Measurements from ENCODE around the gene CRYBA4.
A peak's percentile ranks its signal among the peaks of the same experiment; 100 is the strongest.
"Not testable (repeated sequence)": the region's sequence is repeated elsewhere in the genome, so short reads cannot be mapped to it uniquely, and the experiment has no call there.

Gene CRYBA4

GRCh38 chr22:26593763-26594162 is 28.0 kb upstream of the CRYBA4 start:
- no peak for DNase-seq (ENCODE audit: extremely low read depth in 1 of 2, low read depth in 1 of 2)

- DNase-seq (ENCODE audit: extremely low read depth in 1 of 2, low read depth in 1 of 2): peak in 1 of 2 donors; percentile 49
Observed at GRCh38 chr22:26597026-26597425, 24.7 kb upstream of the CRYBA4 start.

GRCh38 chr22:26597480-26597879 is 24.3 kb upstream of the CRYBA4 start:
- DNase-seq (ENCODE audit: extremely low read depth in 1 of 2, low read depth in 1 of 2): no peak

GRCh38 chr22:26599505-26599904 is 22.3 kb upstream of the CRYBA4 start:
- no peak for DNase-seq (ENCODE audit: extremely low read depth in 1 of 2, low read depth in 1 of 2)

- DNase-seq (ENCODE audit: extremely low read depth in 1 of 2, low read depth in 1 of 2): no peak
Observed at GRCh38 chr22:26601726-26602125, 20.0 kb upstream of the CRYBA4 start.

- no peak for DNase-seq (ENCODE audit: extremely low read depth in 1 of 2, low read depth in 1 of 2)
Observed at GRCh38 chr22:26602127-26602526, 19.6 kb upstream of the CRYBA4 start.

- DNase-seq (ENCODE audit: extremely low read depth in 1 of 2, low read depth in 1 of 2): no peak
Observed at GRCh38 chr22:26604368-26604767, 17.4 kb upstream of the CRYBA4 start.

- no peak for DNase-seq (ENCODE audit: extremely low read depth in 1 of 2, low read depth in 1 of 2)
Observed at GRCh38 chr22:26606611-26607010, 15.2 kb upstream of the CRYBA4 start.

- DNase-seq (ENCODE audit: extremely low read depth in 1 of 2, low read depth in 1 of 2): no peak
Observed at GRCh38 chr22:26608129-26608528, 13.6 kb upstream of the CRYBA4 start.

- DNase-seq (ENCODE audit: extremely low read depth in 1 of 2, low read depth in 1 of 2): no peak
Observed at GRCh38 chr22:26609287-26609686, 12.5 kb upstream of the CRYBA4 start.

- DNase-seq (ENCODE audit: extremely low read depth in 1 of 2, low read depth in 1 of 2): no peak
Observed at GRCh38 chr22:26610072-26610958, 11.4 kb upstream of the CRYBA4 start.

GRCh38 chr22:26610996-26611395 is 10.8 kb upstream of the CRYBA4 start:
- no peak for DNase-seq (ENCODE audit: extremely low read depth in 1 of 2, low read depth in 1 of 2)

- DNase-seq (ENCODE audit: extremely low read depth in 1 of 2, low read depth in 1 of 2): no peak
Observed at GRCh38 chr22:26612652-26613051, 9.1 kb upstream of the CRYBA4 start.

GRCh38 chr22:26613753-26614152 is 8.0 kb upstream of the CRYBA4 start:
- not testable (repeated sequence) for DNase-seq (ENCODE audit: extremely low read depth in 1 of 2, low read depth in 1 of 2)

- no peak for DNase-seq (ENCODE audit: extremely low read depth in 1 of 2, low read depth in 1 of 2)
Observed at GRCh38 chr22:26614322-26614721, 7.4 kb upstream of the CRYBA4 start.

- DNase-seq (ENCODE audit: extremely low read depth in 1 of 2, low read depth in 1 of 2): no peak
Observed at GRCh38 chr22:26615149-26615548, 6.6 kb upstream of the CRYBA4 start.

- DNase-seq (ENCODE audit: extremely low read depth in 1 of 2, low read depth in 1 of 2): no peak
Observed at GRCh38 chr22:26615830-26616435, 5.8 kb upstream of the CRYBA4 start.

- DNase-seq (ENCODE audit: extremely low read depth in 1 of 2, low read depth in 1 of 2): no peak
Observed at GRCh38 chr22:26616650-26617049, 5.1 kb upstream of the CRYBA4 start.

- no peak for DNase-seq (ENCODE audit: extremely low read depth in 1 of 2, low read depth in 1 of 2)
Observed at GRCh38 chr22:26617271-26618199, 4.2 kb upstream of the CRYBA4 start, which contains the start of gene CRYBB1. TSS of gene CRYBB1 (minus strand) at chr22:26618027. CDS start at chr22:26616319, 1,708 bp downstream.

- DNase-seq (ENCODE audit: extremely low read depth in 1 of 2, low read depth in 1 of 2): no peak
Observed at GRCh38 chr22:26618455-26618854, 3.3 kb upstream of the CRYBA4 start.

- no peak for DNase-seq (ENCODE audit: extremely low read depth in 1 of 2, low read depth in 1 of 2)
Observed at GRCh38 chr22:26619510-26619909, 2.3 kb upstream of the CRYBA4 start.

Measured in activated CD8-positive, alpha-beta memory T cell treated with anti-CD3 and anti-CD28 coated beads for 1 hour (primary cell).